Esophagus squamous epithelium (tissue), 4 donors: ENCODE measurements around the gene TGFBR3.

Experiments used
- CTCF ChIP-seq, 6 experiments: fragments of 450-650 bp in 4 of 6; fragments of 200-600 bp in 2 of 6; sonication (generic) in 2 of 6; IDR thresholded peaks; one replicate each; pipeline ENCODE4 v1.5.1; 2016 to 2019; ENCODE audit warnings: antibody characterized with exemption in 6 of 6, mild to moderate bottlenecking in 4 of 6, moderate library complexity in 4 of 6
- POLR2A ChIP-seq, 4 donors: fragments of 450-650 bp; IDR thresholded peaks; one replicate each; pipeline ENCODE4 v1.6.1; 2017; ENCODE audit warnings: antibody characterized with exemption in 4 of 4, mild to moderate bottlenecking in 4 of 4, moderate library complexity in 3 of 4

- TF ChIP-seq CTCF (IDR thresholded peaks at IDR 0.05) (no peak), POLR2A (IDR thresholded peaks at IDR 0.05) (no peak)
Measured at GRCh38 chr1:91793189-91793588, 92.8 kb downstream of the TGFBR3 start.
